ENCODE measurements around the gene CCL22.

GRCh38 chr16:57394444-57394843, 35.9 kb downstream of the CCL22 start:
- TF ChIP-seq CTCF (IDR thresholded peaks at IDR 0.05 in 2 of 3, conservative IDR thresholded peaks at IDR 0.05 in 1 of 3; ENCODE audit: borderline replicate concordance in 1 of 3, insufficient read depth in 1 of 3, low read depth in 2 of 3, low read length in 2 of 3) (no peak), POLR2AphosphoS5 (IDR thresholded peaks at IDR 0.05; ENCODE audit: low read depth, low read length) (no peak)
